Colonic mucosa (tissue), 4 donors: Measurements from ENCODE around the gene NKAIN2. TPM values are rescaled to one million over a fixed set of nuclear protein-coding genes. Genes with fewer than 3 reads are reported as not detected.

Source experiments
- DNase-seq: peaks from one replicate; pipeline ENCODE4 v3.0.0-alpha.2; 2020
- H3K27ac ChIP-seq: fragments of 200-600 bp; one replicate; pipeline ENCODE4 v1.8.0; 2021
- H3K27me3 ChIP-seq: fragments of 200-600 bp; one replicate; pipeline ENCODE4 v1.8.0; 2021
- H3K36me3 ChIP-seq: fragments of 200-600 bp; one replicate; pipeline ENCODE4 v1.8.0; 2021
- H3K4me1 ChIP-seq: fragments of 200-600 bp; one replicate; pipeline ENCODE4 v1.8.0; 2021; ENCODE audit warnings: mild to moderate bottlenecking
- H3K4me3 ChIP-seq: fragments of 200-600 bp; one replicate; pipeline ENCODE4 v1.8.0; 2021
- H3K9ac ChIP-seq, 2 donors: one replicate each; pipeline ENCODE4 v1.7.0; 2013; ENCODE audit warnings: control low read depth in 2 of 2, low read depth in 2 of 2, low read length in 2 of 2
- H3K9me3 ChIP-seq: fragments of 200-600 bp; one replicate; pipeline ENCODE4 v1.8.0; 2021
- intact Hi-C: fragments of 100-400 bp; cut with DNase I; formaldehyde crosslinking; loops from one replicate; pipeline ENCODE4 v1.14.1; 2022
- total RNA-seq, 2 donors: library from RNA; stranded (reverse); fragmentation: NEBNext Ultra II Directional in 1 of 2; extraction: Animal tissue kit (Norgen Biotek cat#: 25700) in 1 of 2; gene quantifications; one replicate each; pipeline ENCODE4 v1.2.1, GENCODE V29; 2021
- TF ChIP-seq, protein P1 (sequence below): fragments of 200-600 bp; IDR thresholded peaks from one replicate; pipeline ENCODE4 v1.8.0; 2022; ENCODE audit warnings: antibody characterized with exemption, mild to moderate bottlenecking
- donor health status: healthy.
- donor health status: DM: no; HTN: no; CAD: no.
- donor health status: DM: no; HTN: no; CAD: no.

The NKAIN2 gene
- total RNA-seq, 2 donors from 2014 or later = 0.21 TPM; not detected in 1

GRCh38 chr6:124793398-124793797 is 989.7 kb downstream of the NKAIN2 start:
- TF ChIP-seq, protein P1, sequence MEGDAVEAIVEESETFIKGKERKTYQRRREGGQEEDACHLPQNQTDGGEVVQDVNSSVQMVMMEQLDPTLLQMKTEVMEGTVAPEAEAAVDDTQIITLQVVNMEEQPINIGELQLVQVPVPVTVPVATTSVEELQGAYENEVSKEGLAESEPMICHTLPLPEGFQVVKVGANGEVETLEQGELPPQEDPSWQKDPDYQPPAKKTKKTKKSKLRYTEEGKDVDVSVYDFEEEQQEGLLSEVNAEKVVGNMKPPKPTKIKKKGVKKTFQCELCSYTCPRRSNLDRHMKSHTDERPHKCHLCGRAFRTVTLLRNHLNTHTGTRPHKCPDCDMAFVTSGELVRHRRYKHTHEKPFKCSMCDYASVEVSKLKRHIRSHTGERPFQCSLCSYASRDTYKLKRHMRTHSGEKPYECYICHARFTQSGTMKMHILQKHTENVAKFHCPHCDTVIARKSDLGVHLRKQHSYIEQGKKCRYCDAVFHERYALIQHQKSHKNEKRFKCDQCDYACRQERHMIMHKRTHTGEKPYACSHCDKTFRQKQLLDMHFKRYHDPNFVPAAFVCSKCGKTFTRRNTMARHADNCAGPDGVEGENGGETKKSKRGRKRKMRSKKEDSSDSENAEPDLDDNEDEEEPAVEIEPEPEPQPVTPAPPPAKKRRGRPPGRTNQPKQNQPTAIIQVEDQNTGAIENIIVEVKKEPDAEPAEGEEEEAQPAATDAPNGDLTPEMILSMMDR = no peak
- intact Hi-C loops = no loop called here
- no peak overlapping the region for H3K9ac ChIP-seq
- H3K9me3 ChIP-seq = no peaks in the 10 kb centered on the region
- no peaks in the 10 kb centered on the region for H3K36me3 ChIP-seq
- no peak overlapping the region for H3K4me3 ChIP-seq
- no peak for DNase-seq
- no peaks in the 10 kb centered on the region for H3K4me1 ChIP-seq
- no peaks in the 10 kb centered on the region for H3K27me3 ChIP-seq
- no peak overlapping the region for H3K27ac ChIP-seq

- intact Hi-C loops = no loop called here
- H3K4me3 ChIP-seq = no peak overlapping the region
- no peaks in the 10 kb centered on the region for H3K27me3 ChIP-seq
- no peaks in the 10 kb centered on the region for H3K36me3 ChIP-seq
- no peaks in the 10 kb centered on the region for H3K4me1 ChIP-seq
- TF ChIP-seq, protein P1 = no peak
- H3K9me3 ChIP-seq = no peaks in the 10 kb centered on the region
- H3K27ac ChIP-seq = no peak overlapping the region
- DNase-seq = no peak
- H3K9ac ChIP-seq = no peak overlapping the region
These were observed 992.2 kb downstream of the NKAIN2 start for GRCh38 chr6:124795643-124796463.

- Histone ChIP-seq H3K4me3 (no peak overlapping the region), H3K4me1 (no peaks in the 10 kb centered on the region), H3K9me3 (no peaks in the 10 kb centered on the region), H3K27me3 (no peaks in the 10 kb centered on the region), H3K27ac (no peak overlapping the region), H3K9ac (no peak overlapping the region), H3K36me3 (no peaks in the 10 kb centered on the region)
- TF ChIP-seq, protein P1 = no peak
- no peak for DNase-seq
- intact Hi-C loops = no loop called here
These were observed 992.9 kb downstream of the NKAIN2 start for GRCh38 chr6:124796464-124796970.

DNA sequence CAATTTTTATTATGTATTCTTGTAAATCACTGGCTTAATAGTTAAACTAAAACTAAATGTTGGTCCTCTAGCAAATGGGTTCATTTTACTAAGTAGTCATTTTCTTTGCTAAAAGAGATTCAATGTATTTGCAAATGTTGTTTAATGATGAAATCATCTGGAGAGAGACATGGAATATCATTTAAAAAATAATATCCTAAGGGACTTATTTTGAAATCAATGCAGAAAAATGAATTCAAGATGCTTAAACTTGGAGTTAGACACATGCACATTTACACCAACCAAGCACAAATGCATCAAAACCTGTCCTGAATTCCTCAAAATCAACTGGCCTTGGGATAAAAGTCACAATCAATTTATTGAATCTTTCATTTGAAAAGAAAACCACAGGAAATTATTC is 993.6 kb downstream of the NKAIN2 start:
- no peaks in the 10 kb centered on the region for H3K4me1 ChIP-seq
- intact Hi-C loops = no loop called here
- no peak overlapping the region for H3K27ac ChIP-seq
- no peaks in the 10 kb centered on the region for H3K27me3 ChIP-seq
- no peaks in the 10 kb centered on the region for H3K36me3 ChIP-seq
- no peak for DNase-seq
- H3K9me3 ChIP-seq = no peaks in the 10 kb centered on the region
- H3K4me3 ChIP-seq = no peak overlapping the region
- no peak overlapping the region for H3K9ac ChIP-seq
- TF ChIP-seq, protein P1 = no peak

DNA sequence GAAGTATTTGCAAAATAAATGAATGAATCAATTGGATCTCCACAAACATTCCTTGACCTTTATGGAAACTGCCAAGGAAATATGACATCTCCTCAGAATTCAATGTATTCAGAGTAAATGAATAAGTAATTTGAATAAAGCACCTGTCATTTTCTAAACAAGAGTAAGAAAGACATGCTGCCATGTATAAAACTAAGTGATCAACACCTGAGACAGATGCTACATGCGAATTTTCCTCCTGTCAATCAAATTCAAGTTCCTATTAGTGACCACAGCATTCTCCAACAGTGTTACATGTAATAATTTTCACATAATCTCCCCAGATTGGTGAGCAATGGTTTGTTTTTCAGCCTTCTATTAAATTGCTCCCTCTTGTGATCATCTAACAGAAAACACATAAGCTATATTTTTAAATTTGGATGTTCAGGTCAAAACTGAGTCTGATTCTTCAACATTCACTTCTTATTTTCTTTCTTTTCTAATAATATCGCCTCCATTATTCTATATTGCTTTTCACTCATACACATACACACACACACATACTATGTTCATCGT is 995.4 kb downstream of the NKAIN2 start:
- Histone ChIP-seq H3K4me1 (no peaks in the 10 kb centered on the region), H3K4me3 (no peak overlapping the region), H3K27ac (no peak overlapping the region), H3K9me3 (no peaks in the 10 kb centered on the region), H3K27me3 (no peaks in the 10 kb centered on the region), H3K9ac (no peak overlapping the region), H3K36me3 (no peaks in the 10 kb centered on the region)
- intact Hi-C loops = no loop called here
- no peak for DNase-seq
- TF ChIP-seq, protein P1 = no peak
